H1 (cell line): ENCODE measurements around the gene XKR7. TPM values are rescaled to one million over a fixed set of nuclear protein-coding genes. Genes with fewer than 3 reads are reported as not detected.

Experiments used
- CTCF ChIA-PET: fragments of 300-600 bp; sonication (Branson Sonifier 250); formaldehyde crosslinking; loops from one replicate; lab custom pipeline; 2021; ENCODE audit not compliant: partially characterized antibody; lab: Charles Lee
- POLR2A ChIA-PET: fragments of 300-600 bp; sonication (Branson Sonifier 250); formaldehyde crosslinking; loops from one replicate; lab custom pipeline; 2021; ENCODE audit warnings: inconsistent platforms; ENCODE audit not compliant: partially characterized antibody; lab: Charles Lee
- DNase-seq, 2 experiments: peaks; one replicate each; pipeline versions ENCODE4 v3.0.0 to v3.0.0-alpha.2; 2010 to 2022; ENCODE audit warnings: low spot score in 2 of 2, low read depth in 1 of 2, mixed read lengths in 1 of 2
- FAIRE-seq: peaks from 2 replicates; lab custom pipeline; 2011; peaks lifted over from hg19 to GRCh38; lab: Jason Lieb, UNC
- H2AFZ ChIP-seq: 2 replicates; pipeline ENCODE4 v1.8.1; 2012; ENCODE audit warnings: low read length, inconsistent platforms
- H2AK5ac ChIP-seq: 2 replicates; pipeline ENCODE4 v1.6.1; 2013; ENCODE audit warnings: low read depth, low read length
- H2BK120ac ChIP-seq: replicated peaks from 2 replicates; pipeline ENCODE3; 2013; ENCODE audit warnings: low read depth, low read length, inconsistent platforms
- H2BK12ac ChIP-seq: 2 replicates; pipeline ENCODE4 v1.6.1; 2013; ENCODE audit warnings: low read depth, low read length
- H2BK15ac ChIP-seq: 2 replicates; pipeline ENCODE4 v1.6.1; 2013; ENCODE audit warnings: low read length
- H2BK20ac ChIP-seq: 2 replicates; pipeline ENCODE4 v1.6.1; 2013; ENCODE audit warnings: low read length
- H2BK5ac ChIP-seq: 2 replicates; pipeline ENCODE4 v1.6.1; 2013; ENCODE audit warnings: low read depth, low read length
- H3K14ac ChIP-seq: 2 replicates; pipeline ENCODE4 v1.6.1; 2013; ENCODE audit warnings: inconsistent platforms; ENCODE audit not compliant: insufficient read length
- H3K18ac ChIP-seq: 2 replicates; pipeline ENCODE4 v1.6.1; 2013; ENCODE audit warnings: low read length; ENCODE audit errors: extremely low read depth
- H3K23ac ChIP-seq: 2 replicates; pipeline ENCODE4 v1.6.1; 2013; ENCODE audit warnings: inconsistent platforms; ENCODE audit not compliant: insufficient read length
- H3K23me2 ChIP-seq: 2 replicates; pipeline ENCODE4 v1.6.1; 2013; ENCODE audit warnings: low read depth, low read length
- H3K27ac ChIP-seq: 2 replicates; pipeline ENCODE4 v1.6.1; 2011; ENCODE audit warnings: low read depth, low read length, inconsistent platforms
- H3K27me3 ChIP-seq, 4 experiments: replicated peaks in 1 of 4; 1 replicate in 1 of 4; 2 replicates in 3 of 4; pipeline versions ENCODE4 v1.6.1 to v1.8.1; 2011 to 2013; ENCODE audit warnings: low read length in 3 of 4, mild to moderate bottlenecking in 3 of 4, inconsistent platforms in 2 of 4, mixed read lengths in 2 of 4, moderate library complexity in 1 of 4; ENCODE audit not compliant: control insufficient read depth in 3 of 4, insufficient read depth in 3 of 4; ENCODE audit errors: extremely low read depth in 1 of 4
- H3K36me3 ChIP-seq, 4 experiments: 2 replicates each; pipeline versions ENCODE4 v1.6.1 to v1.8.1; 2011 to 2013; ENCODE audit warnings: mild to moderate bottlenecking in 4 of 4, low read length in 3 of 4, moderate library complexity in 2 of 4, control low read depth in 1 of 4, inconsistent platforms in 1 of 4; ENCODE audit not compliant: insufficient read depth in 4 of 4, control insufficient read depth in 2 of 4
- H3K4ac ChIP-seq: replicated peaks from 2 replicates; pipeline ENCODE3; 2013; ENCODE audit warnings: low read length, low read depth, mixed read lengths, inconsistent platforms; ENCODE audit not compliant: insufficient read length
- H3K4me1 ChIP-seq, 4 experiments: replicated peaks in 1 of 4; 1 replicate in 1 of 4; 2 replicates in 3 of 4; pipeline versions ENCODE4 v1.6.1 to v1.8.1; 2011 to 2013; ENCODE audit warnings: low read length in 3 of 4, inconsistent platforms in 2 of 4, mixed read lengths in 1 of 4; ENCODE audit not compliant: insufficient read depth in 4 of 4, control insufficient read depth in 3 of 4
- H3K4me2 ChIP-seq, 2 experiments: 2 replicates each; pipeline versions ENCODE4 v1.6.1 to v1.8.1; 2011 to 2013; ENCODE audit warnings: low read depth in 2 of 2, low read length in 2 of 2, control low read depth in 1 of 2, inconsistent platforms in 1 of 2, mild to moderate bottlenecking in 1 of 2; ENCODE audit not compliant: insufficient read depth in 1 of 2
- H3K4me3 ChIP-seq, 4 experiments: fragments of 200-600, 300-600 bp in 1 of 4; sonication (generic), shearing (Covaris generic), sonication (Bioruptor Twin) in 1 of 4; 2 replicates each; pipeline versions ENCODE4 v1.5.1 to v1.8.1; 2011 to 2016; ENCODE audit warnings: low read length in 4 of 4, low read depth in 3 of 4, control low read depth in 2 of 4, inconsistent platforms in 2 of 4, mild to moderate bottlenecking in 2 of 4, mixed read lengths in 1 of 4, moderate library complexity in 1 of 4; ENCODE audit not compliant: insufficient read depth in 2 of 4; ENCODE audit errors: extremely low read depth in 1 of 4
- H3K56ac ChIP-seq: replicated peaks from 2 replicates; pipeline ENCODE3; 2013; ENCODE audit warnings: low read depth, mild to moderate bottlenecking, mixed read lengths, low read length, inconsistent platforms; ENCODE audit not compliant: insufficient read length
- H3K79me1 ChIP-seq: 2 replicates; pipeline ENCODE4 v1.6.1; 2013; ENCODE audit warnings: low read depth, low read length, control low read depth
- H3K79me2 ChIP-seq, 2 experiments: 2 replicates each; pipeline versions ENCODE4 v1.6.1 to v1.8.1; 2012 to 2013; ENCODE audit warnings: low read length in 2 of 2, mild to moderate bottlenecking in 2 of 2, inconsistent platforms in 1 of 2; ENCODE audit not compliant: insufficient read depth in 2 of 2, control insufficient read depth in 1 of 2
- H3K9ac ChIP-seq, 4 experiments: replicated peaks in 1 of 4; 1 replicate in 1 of 4; 2 replicates in 3 of 4; pipeline versions ENCODE4 v1.6.1 to v1.8.1; 2011 to 2013; ENCODE audit warnings: low read depth in 3 of 4, low read length in 3 of 4, control low read depth in 2 of 4, mild to moderate bottlenecking in 2 of 4, moderate library complexity in 2 of 4, inconsistent platforms in 1 of 4; ENCODE audit errors: extremely low read depth in 1 of 4
- H3K9me3 ChIP-seq, 2 experiments: 2 replicates each; pipeline versions ENCODE4 v1.6.1 to v1.8.1; 2012 to 2013; ENCODE audit warnings: mild to moderate bottlenecking in 2 of 2, moderate library complexity in 2 of 2, control low read depth in 1 of 2, inconsistent platforms in 1 of 2, low read depth in 1 of 2, low read length in 1 of 2, mixed read lengths in 1 of 2; ENCODE audit not compliant: insufficient read depth in 2 of 2
- H4K20me1 ChIP-seq, 2 experiments: replicated peaks in 1 of 2; 2 replicates each; pipeline versions ENCODE3 to v1.8.1; 2011 to 2013; ENCODE audit warnings: inconsistent platforms in 2 of 2, low read length in 2 of 2, mild to moderate bottlenecking in 1 of 2; ENCODE audit not compliant: insufficient read depth in 2 of 2, control insufficient read depth in 1 of 2
- H4K5ac ChIP-seq: 2 replicates; pipeline ENCODE4 v1.6.1; 2013; ENCODE audit warnings: low read length, low read depth, mixed read lengths, inconsistent platforms; ENCODE audit not compliant: insufficient read length
- H4K8ac ChIP-seq: 2 replicates; pipeline ENCODE4 v1.8.0; 2013; ENCODE audit warnings: mild to moderate bottlenecking, moderate library complexity, low read length, inconsistent platforms; ENCODE audit not compliant: insufficient read depth; ENCODE audit errors: extremely low read depth
- H4K91ac ChIP-seq: replicated peaks from 2 replicates; pipeline ENCODE3; 2013; ENCODE audit warnings: low read length, mixed read lengths, inconsistent platforms; ENCODE audit not compliant: insufficient read length
- ATF2 ChIP-seq: IDR thresholded peaks from 2 replicates; pipeline ENCODE4 v1.6.1; 2012; ENCODE audit warnings: low read length, inconsistent platforms
- BACH1 ChIP-seq: IDR thresholded peaks from 2 replicates; pipeline ENCODE4 v1.6.1; 2012; ENCODE audit warnings: low read length, improper control_type of control experiment
- CBX8 ChIP-seq: fragments of 300-800, 300-1000 bp; sonication (generic); IDR thresholded peaks from 2 replicates; pipeline ENCODE4 v1.7.1; 2016; ENCODE audit warnings: low read depth, low read length, borderline replicate concordance
- CTBP2 ChIP-seq: IDR thresholded peaks from 2 replicates; pipeline ENCODE4 v1.7.0; 2011; ENCODE audit warnings: borderline replicate concordance, mild to moderate bottlenecking, moderate library complexity, mixed read lengths, low read length; ENCODE audit not compliant: insufficient read depth, insufficient read length
- GABPA ChIP-seq: IDR thresholded peaks from 2 replicates; pipeline ENCODE4 v1.6.1; 2011; ENCODE audit warnings: mild to moderate bottlenecking, low read length, moderate library complexity, borderline replicate concordance; ENCODE audit not compliant: insufficient read depth
- JUN ChIP-seq: IDR thresholded peaks from 2 replicates; pipeline ENCODE4 v1.6.1; 2011; ENCODE audit warnings: low read depth, mild to moderate bottlenecking, improper control_type of control experiment, low read length
- KDM5A ChIP-seq: fragments of 200-600 bp; IDR thresholded peaks from 2 replicates; pipeline ENCODE4 v1.7.1; 2012; ENCODE audit warnings: mild to moderate bottlenecking, low read length, inconsistent platforms, mixed read lengths
- SIX5 ChIP-seq: IDR thresholded peaks from 2 replicates; pipeline ENCODE4 v1.6.1; 2011; ENCODE audit warnings: mild to moderate bottlenecking, low read depth, low read length
- SP2 ChIP-seq: IDR thresholded peaks from 2 replicates; pipeline ENCODE4 v1.6.1; 2012; ENCODE audit warnings: mild to moderate bottlenecking, low read length, inconsistent platforms
- YY1 ChIP-seq: IDR thresholded peaks from 2 replicates; pipeline ENCODE4 v1.6.1; 2011; ENCODE audit warnings: low read depth, mild to moderate bottlenecking, low read length
- WGBS, 2 experiments: shearing (Covaris generic) in 1 of 2; methylation state at CpG; one replicate each; pipeline versions ENCODE4 v1.1.6 to v1.1.7; 2013 to 2015; ENCODE audit warnings: low lambda C conversion rate in 2 of 2, mixed read lengths in 2 of 2, inconsistent platforms in 1 of 2, low coverage in 1 of 2, missing lambda C conversion rate in 1 of 2; ENCODE audit not compliant: insufficient replicate concordance in 2 of 2, insufficient coverage in 1 of 2, insufficient read length in 1 of 2; ENCODE audit errors: extremely low coverage in 1 of 2, missing lambda C conversion rate in 1 of 2; 5-methylcytosine and 5-hydroxymethylcytosine counted together
- polyA plus RNA-seq, 7 experiments: library from polyadenylated mRNA; depleted of rRNA in 3 of 7; stranded (reverse) in 5 of 7; unstranded in 2 of 7; fragments of >200 nt in 5 of 7; fragments of 200-250 nt in 2 of 7; gene quantifications; 1 replicate in 5 of 7; 2 replicates in 1 of 7; 4 replicates in 1 of 7; pipeline versions ENCODE4 v1.2.1 to v1.2.3, GENCODE V29; 2011 to 2013; ENCODE audit warnings: missing spikeins in 2 of 7, mixed read lengths in 2 of 7
- total RNA-seq: library from RNA; stranded (reverse); fragmentation: NEBNext Ultra II Directional; extraction: Animal tissue kit (Norgen Biotek cat#: 25700); gene quantifications from 2 replicates; pipeline ENCODE4 v1.2.1, GENCODE V29; 2021

Gene XKR7
- total and polyA plus RNA-seq, 2 of the 8 experiments (the other 6 are each of a cell fraction or from before 2014, with no cell fraction given), result 1.8 to 2.4 TPM

GRCh38 chr20:31956556-31957526 lies 11.1 kb upstream of the XKR7 start:
- Histone ChIP-seq H3K27ac (no peak overlapping the region), H3K4ac (no peak overlapping the region), H3K9ac (no peak overlapping the region), H2AFZ (no peak overlapping the region), H3K9me3 (no peaks in the 10 kb centered on the region; a peak in 2 of 4 replicates), H3K27me3 (no peaks in the 10 kb centered on the region; a peak in 1 of 7 replicates), H3K23me2 (no peaks in the 10 kb centered on the region; the same call in 1 of the 2 replicates), H3K56ac (no peak overlapping the region), H2AK5ac (no peak overlapping the region), H3K18ac (no peak overlapping the region), H2BK15ac (no peak overlapping the region; the same call in 1 of the 2 replicates), H3K14ac (no peak overlapping the region), H2BK20ac (no peak overlapping the region), H3K23ac (no peak overlapping the region), H3K36me3 (no peaks in the 10 kb centered on the region), H4K20me1 (peaks cover 0 to 1% of the 10 kb centered on the region in 2 experiments), H3K4me2 (no peak overlapping the region), H3K4me1 (no peaks in the 10 kb centered on the region; a peak in 1 of 7 replicates), H2BK5ac (no peak overlapping the region), H4K91ac (no peak overlapping the region), H3K79me1 (no peaks in the 10 kb centered on the region), H4K8ac (no peak overlapping the region), H2BK120ac (no peak overlapping the region), H2BK12ac (peak overlapping the region; percentile 23; the same call in 1 of the 2 replicates), H4K5ac (no peak overlapping the region), H3K79me2 (no peaks in the 10 kb centered on the region), H3K4me3 (no peak overlapping the region)
- ChIA-PET POLR2A (interaction anchor here (0.6 to 0.9 kb wide), 3 partner anchors 11 to 92 kb away, joined by 3 to 4 read pairs (median 3); partner anchors contain the start of gene XKR7), CTCF (interaction anchor here (0.6 to 1.5 kb wide), 8 partner anchors 10 to 134 kb away, joined by 3 to 6 read pairs (median 4); no protein-coding TSS in a partner anchor)
- no peak for FAIRE-seq
- no peak for DNase-seq
- 82% methylated on average over 11 of the region's 11 CpGs; no CpG with 5 or more reads in 1 of the 2 experiments for WGBS, 2 experiments
- TF ChIP-seq ATF2, result no peak
- no peak for TF ChIP-seq SIX5
- TF ChIP-seq JUN, result no peak
- no peak for TF ChIP-seq SP2
- TF ChIP-seq CTBP2, result no peak
- no peak for TF ChIP-seq YY1
- TF ChIP-seq GABPA, result no peak
- TF ChIP-seq KDM5A, result no peak
- no peak for TF ChIP-seq BACH1
- no peak for TF ChIP-seq CBX8
